NCI-H1092 treated with DMSO at 0.1 percent for 48 hours (cell line): ENCODE data around the gene TP53I11.

Experiments used
- DNase-seq: peaks from one replicate; lab custom pipeline; 2025; lab: John Stamatoyannopoulos, UW

TP53I11 gene, protein sequence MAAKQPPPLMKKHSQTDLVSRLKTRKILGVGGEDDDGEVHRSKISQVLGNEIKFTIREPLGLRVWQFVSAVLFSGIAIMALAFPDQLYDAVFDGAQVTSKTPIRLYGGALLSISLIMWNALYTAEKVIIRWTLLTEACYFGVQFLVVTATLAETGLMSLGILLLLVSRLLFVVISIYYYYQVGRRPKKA

DNA sequence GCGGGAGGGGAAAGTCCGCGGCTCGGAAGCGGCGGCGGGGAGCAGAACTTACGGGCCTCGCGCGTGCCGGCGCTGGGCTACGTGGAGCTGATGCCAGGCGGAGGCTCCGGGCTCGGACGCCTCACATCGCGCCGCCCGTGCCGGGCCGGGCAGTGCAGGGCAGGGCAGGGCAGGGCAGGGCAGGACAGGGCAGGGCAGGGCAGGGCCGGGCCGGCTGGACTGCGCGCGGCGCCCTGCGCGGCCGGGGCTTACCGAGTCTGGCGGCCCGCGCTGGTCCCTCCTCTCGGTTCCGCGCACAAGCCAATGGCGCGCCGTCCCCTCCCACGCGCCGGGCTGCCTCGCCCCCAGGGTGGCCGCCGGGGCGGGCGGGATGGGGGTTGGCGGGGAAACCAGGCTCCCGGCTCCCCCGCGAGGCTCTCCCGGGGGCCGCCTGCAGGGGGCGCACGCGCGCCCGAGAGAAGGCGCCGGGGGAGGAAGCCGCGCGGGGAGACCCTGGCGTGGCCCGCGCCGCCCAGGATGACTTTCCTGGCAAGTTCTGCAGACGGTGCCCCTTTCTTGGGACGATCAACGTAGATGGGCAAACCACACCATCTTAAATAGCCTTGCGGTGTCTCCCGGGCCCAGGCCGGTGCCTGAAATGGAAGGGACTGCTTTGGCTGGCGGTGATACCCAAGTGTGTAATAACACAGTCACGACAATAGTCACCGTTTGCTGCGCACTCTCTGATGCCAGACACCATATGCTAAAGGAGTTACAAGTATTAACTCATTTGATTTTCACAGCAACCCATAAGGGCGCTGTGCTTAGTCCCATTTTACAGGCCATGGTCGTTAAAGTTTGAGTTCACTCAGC lies at the start of gene TP53I11:
TP53I11 (minus strand) TSS at position 259 of the 852 bp plus-strand sequence. CDS start 12,548 bp downstream, outside the sequence.
- peak; percentile 70 for DNase-seq

DNA sequence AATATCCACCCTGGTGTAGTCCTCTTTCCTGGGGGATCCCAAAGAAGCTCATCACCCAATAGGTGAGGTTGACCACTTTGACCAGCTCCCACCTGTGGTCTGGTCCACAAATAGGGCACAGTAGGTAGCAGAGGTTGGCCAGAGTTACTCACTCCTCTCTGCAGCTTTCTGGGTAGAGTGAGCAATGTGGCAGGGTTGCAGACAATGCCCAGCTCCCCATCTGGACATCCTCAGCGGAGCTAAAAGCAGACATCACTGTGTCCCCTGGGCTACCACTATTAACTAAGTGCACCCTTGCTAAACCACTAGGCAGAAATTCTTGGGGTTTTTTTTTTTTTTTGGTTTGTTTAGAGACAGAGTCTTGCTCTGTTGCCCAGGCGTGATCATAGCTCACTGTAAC lies 48.4 kb upstream of the TP53I11 start:
- DNase-seq: no peak

DNA sequence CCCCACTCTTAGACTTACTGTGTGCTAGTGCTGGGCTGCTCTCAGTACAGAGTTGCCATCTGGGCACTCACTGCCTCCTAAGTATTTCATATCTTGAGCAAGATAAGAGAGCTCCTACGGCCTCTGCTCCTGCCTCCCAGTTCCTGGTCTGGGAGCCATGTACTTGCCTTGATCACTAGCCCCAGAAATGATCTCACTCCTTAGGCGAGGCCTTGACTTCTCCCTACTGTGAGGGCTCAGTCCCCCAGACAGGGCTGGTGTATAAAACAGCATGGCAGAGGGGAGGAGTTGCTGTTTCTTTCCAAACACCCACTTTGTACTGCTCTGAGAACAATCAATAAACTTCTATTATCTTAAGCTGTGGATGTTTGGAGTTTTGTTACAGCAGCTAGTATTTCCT lies 47.4 kb upstream of the TP53I11 start:
- DNase-seq: no peak

DNA sequence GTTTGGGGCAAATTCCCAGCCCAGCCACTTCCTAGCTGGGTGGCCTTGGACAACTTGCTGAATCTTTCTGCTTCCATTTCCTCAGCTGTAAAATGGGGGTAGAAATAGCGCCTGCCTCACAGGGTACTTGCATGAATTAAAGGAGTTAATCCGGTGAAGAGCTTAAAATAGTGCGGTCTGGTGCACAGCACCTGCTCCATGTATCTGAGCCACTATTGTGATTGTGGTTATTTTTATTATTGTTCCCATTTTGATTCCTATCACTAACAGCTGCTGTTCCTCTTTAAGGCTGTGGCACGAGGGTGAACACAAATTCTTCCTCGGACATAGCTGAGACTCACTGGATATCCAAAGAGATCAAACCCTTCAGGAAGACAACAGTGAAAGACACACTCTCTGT lies 46.9 kb upstream of the TP53I11 start:
- no peak for DNase-seq

- peak; percentile 38 for DNase-seq
These were observed 44.1 kb upstream of the TP53I11 start for GRCh38 chr11:44994753-44995152.

DNA sequence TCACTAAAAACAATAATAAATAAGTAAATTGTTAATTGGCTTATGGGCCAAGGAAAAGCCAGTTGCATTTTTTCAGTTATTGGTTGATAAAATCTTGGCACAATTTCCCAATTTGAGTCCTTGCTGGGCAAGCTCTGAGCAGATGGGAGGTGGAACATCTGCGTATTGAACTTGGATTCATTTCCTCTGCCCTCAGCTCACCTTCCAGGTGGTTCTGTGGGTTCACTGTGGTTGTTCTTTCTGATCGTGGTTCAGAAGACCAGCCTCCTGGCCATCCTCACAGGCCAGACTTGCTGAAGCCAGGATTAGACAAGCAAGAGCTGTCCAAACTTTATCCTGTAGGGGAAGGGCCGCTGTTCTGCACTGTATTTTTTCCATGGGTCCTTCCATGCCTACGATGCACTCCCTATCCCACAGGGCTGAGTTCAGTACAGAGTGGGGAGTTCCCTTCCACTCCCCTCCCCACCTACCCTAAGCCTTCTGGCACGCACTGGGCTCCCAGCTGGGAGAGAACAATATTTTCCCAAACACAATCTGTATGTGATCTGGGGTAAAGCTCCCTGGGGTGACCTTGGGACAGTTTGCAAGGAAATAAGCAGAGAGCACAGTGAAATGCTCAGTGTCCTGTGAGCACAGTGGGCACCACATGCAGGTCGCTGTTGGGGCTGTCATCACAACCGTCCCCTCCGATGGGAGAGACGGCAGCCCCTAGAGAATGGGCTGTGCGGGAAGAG lies 43.5 kb upstream of the TP53I11 start:
- DNase-seq: peak; percentile 52

DNA sequence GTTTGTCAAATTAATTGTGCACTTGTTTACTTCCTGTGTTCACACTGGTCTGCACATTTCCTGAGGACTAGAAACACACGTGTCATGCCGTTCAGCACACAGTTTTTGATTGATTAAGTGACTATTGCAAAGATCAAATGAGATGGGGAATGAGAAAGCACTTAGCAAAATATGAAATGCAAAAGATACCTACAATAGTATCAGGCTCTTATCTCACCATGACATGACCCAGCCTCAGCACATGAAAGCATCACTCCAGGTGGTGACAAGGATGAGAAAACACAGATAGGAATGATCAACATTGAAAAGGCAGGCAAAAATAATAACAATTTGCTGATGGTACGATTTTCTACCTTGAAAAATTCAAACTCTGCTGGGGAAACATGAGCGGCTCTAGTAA lies 42.1 kb upstream of the TP53I11 start:
- DNase-seq: no peak

DNA sequence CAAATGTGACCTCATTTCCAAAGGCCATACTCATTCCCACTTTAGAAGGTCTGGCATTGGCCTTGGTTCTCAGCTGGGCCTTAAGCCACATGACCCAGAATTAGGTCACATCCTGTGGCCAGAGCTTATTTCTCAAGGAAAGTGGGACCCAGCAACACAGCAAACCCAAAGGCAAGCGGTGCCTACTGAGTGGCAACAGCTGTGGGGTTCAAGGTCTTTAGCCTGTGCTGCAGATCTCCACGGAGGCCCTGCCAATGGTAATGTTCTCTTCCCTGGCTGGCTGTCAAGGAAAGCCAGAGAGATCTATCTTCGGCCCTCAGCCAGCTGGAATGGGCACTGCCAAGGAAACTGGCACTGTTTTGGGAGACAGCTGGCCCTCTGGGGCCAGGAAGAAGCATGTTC lies 41.5 kb upstream of the TP53I11 start:
- peak; percentile 59 for DNase-seq

- no peak for DNase-seq
These were observed 40.0 kb upstream of the TP53I11 start for GRCh38 chr11:44990665-44991064.

DNA sequence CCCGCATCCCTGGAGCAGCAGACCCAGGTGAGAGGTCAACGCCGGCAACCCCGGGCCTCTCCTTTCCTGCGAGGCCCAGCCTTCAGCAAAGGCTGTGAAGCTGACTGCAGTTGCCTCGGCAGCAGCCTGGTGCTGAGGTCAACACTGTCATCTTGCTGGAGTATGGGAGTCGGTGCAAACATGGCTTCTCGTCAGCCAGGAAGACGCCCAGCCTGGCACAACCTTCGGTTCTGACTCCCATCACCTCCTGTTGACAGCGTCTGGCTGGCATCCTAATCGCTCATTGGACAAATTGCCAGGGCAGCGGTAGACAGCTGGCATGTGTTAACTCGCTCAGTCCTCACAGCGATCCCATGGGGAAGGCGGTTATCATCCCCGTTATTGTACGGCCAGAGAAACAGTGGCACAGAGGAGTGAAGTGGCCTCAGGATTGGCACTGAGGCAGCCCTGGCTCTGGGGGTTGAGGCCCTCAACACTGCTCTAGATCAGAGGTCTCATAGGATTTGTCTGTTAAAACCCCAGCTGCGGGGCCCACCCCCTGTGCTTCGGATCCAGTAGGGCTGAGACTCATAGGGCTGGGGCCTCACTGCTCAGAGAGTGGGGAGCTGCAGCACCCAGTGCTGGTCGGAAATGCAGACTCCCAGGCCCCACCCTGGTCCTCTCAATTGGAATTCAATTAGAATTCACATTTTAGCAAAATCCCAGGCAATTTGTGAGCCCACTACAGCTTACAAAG lies 39.3 kb upstream of the TP53I11 start:
- DNase-seq: peak; percentile 94

GRCh38 chr11:44988981-44989635 lies 38.4 kb upstream of the TP53I11 start:
- DNase-seq: no peak

DNA sequence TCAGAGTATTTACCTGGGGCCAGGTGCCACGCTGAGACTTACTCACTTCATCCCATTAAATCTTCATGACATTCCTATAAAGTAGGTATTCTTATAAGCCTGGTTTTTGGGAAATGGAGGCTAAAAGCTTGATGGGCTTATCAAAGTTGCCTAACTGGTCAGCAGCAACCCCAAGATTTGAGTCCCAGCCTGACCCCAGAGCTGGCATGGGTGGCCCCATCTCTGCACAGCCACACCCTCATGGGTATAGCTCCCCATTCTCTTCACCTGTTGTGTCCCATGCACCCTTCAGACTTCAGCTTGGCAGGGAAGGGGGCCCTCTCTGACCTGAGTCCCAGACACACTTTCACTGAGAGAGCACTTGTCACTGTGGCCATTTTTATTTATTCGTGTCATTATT lies 37.4 kb upstream of the TP53I11 start:
- no peak for DNase-seq

DNA sequence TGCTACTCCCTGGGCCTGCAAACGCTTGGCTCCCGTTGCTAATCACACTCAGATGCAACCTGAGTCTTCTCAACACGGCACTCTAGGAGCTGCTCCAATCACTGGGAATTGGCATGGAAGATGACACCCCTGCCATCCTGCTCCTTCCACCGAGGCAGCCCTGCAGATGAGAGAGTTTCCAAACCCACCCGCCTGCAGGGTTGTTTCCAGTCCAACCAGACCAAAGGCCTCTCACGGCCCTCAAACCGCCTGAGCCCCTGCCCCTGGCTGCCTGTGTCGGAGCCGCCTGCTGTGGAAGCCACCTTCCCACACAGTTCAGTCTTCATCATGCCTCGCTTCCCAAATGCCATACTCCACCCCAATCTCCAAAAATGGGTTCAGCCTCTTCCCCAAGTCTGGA lies 36.8 kb upstream of the TP53I11 start:
- DNase-seq: peak; percentile 24

GRCh38 chr11:44986315-44986714 lies 35.6 kb upstream of the TP53I11 start:
- no peak for DNase-seq

GRCh38 chr11:44985721-44986120 lies 35.0 kb upstream of the TP53I11 start:
- no peak for DNase-seq

GRCh38 chr11:44983786-44984185 lies 33.1 kb upstream of the TP53I11 start:
- no peak for DNase-seq

GRCh38 chr11:44982496-44983062 lies 31.9 kb upstream of the TP53I11 start:
- DNase-seq: no peak

- no peak for DNase-seq
These were observed 30.1 kb upstream of the TP53I11 start for GRCh38 chr11:44980533-44981427.

GRCh38 chr11:44979543-44980399 lies 29.1 kb upstream of the TP53I11 start:
- DNase-seq: peak; percentile 87
